Sigmoid colon (tissue), 4 donors: Measurements from ENCODE around the gene ILRUN.

Experiments
- EP300 ChIP-seq, 4 donors: sonication (generic); formaldehyde crosslinking; IDR thresholded peaks; one replicate each; pipeline ENCODE4 v1.6.1; 2017; ENCODE audit warnings: antibody characterized with exemption in 4 of 4
- POLR2A ChIP-seq, 2 donors: fragments of 450-650 bp; IDR thresholded peaks; one replicate each; pipeline ENCODE4 v1.6.1; 2016; ENCODE audit warnings: antibody characterized with exemption in 2 of 2, mild to moderate bottlenecking in 2 of 2, moderate library complexity in 2 of 2
- POLR2AphosphoS5 ChIP-seq, 4 donors: sonication (generic); formaldehyde crosslinking; IDR thresholded peaks; one replicate each; pipeline ENCODE4 v1.6.1; 2017; ENCODE audit warnings: antibody characterized with exemption in 4 of 4
- TF ChIP-seq, protein P1 (sequence below), 4 experiments: fragments of 450-650 bp in 3 of 4; fragments of 200-600 bp in 1 of 4; IDR thresholded peaks; one replicate each; pipeline ENCODE4 v1.5.1; 2016 to 2019; ENCODE audit warnings: antibody characterized with exemption in 4 of 4, mild to moderate bottlenecking in 3 of 4, moderate library complexity in 2 of 4

DNA sequence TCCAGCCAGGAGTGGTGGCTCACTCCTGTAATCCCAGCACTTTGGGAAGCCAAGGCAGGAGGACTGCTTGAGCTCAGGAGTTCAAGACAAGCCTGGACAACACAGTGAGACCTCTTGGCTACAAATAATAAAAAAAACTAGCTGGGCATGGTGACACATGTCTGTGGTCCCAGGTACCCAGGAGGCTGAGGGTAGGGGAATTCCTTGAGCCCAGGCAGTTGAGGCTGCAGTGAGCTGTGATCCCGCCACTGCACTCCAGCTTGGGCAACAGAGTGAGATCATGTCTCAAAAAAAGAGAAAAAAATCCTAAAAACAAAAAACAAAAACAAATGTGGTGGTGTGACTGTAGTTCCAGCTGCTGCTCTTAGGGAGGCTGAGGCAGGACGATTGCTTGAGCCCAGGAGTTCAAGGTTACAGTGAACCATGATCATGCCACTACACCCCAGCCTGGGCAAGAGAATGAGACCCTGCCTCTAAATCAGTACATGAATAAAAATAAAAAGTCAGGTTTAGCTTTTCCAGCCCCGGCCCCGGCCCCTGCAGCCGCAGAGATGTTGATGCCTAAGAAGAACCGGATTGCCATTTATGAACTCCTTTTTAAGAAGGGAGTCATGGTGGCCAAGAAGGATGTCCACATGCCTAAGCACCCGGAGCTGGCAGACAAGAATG lies 47.2 kb upstream of the ILRUN start:
- TF ChIP-seq POLR2AphosphoS5 (IDR thresholded peaks at IDR 0.05) = no peak
- TF ChIP-seq, protein P1, sequence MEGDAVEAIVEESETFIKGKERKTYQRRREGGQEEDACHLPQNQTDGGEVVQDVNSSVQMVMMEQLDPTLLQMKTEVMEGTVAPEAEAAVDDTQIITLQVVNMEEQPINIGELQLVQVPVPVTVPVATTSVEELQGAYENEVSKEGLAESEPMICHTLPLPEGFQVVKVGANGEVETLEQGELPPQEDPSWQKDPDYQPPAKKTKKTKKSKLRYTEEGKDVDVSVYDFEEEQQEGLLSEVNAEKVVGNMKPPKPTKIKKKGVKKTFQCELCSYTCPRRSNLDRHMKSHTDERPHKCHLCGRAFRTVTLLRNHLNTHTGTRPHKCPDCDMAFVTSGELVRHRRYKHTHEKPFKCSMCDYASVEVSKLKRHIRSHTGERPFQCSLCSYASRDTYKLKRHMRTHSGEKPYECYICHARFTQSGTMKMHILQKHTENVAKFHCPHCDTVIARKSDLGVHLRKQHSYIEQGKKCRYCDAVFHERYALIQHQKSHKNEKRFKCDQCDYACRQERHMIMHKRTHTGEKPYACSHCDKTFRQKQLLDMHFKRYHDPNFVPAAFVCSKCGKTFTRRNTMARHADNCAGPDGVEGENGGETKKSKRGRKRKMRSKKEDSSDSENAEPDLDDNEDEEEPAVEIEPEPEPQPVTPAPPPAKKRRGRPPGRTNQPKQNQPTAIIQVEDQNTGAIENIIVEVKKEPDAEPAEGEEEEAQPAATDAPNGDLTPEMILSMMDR (IDR thresholded peaks at IDR 0.05) = no peak
- no peak for TF ChIP-seq POLR2A (IDR thresholded peaks at IDR 0.05)
- TF ChIP-seq EP300 (IDR thresholded peaks at IDR 0.05) = no peak
